HG03097 (cell line): ENCODE results near the gene KSR1.

Experiments used
- ATAC-seq: cut with Tn5 transposase; IDR thresholded peaks from one replicate; pipeline ENCODE4 v1.9.1; 2021; ENCODE audit not compliant: unreplicated experiment, low FRiP score

KSR1 gene

DNA sequence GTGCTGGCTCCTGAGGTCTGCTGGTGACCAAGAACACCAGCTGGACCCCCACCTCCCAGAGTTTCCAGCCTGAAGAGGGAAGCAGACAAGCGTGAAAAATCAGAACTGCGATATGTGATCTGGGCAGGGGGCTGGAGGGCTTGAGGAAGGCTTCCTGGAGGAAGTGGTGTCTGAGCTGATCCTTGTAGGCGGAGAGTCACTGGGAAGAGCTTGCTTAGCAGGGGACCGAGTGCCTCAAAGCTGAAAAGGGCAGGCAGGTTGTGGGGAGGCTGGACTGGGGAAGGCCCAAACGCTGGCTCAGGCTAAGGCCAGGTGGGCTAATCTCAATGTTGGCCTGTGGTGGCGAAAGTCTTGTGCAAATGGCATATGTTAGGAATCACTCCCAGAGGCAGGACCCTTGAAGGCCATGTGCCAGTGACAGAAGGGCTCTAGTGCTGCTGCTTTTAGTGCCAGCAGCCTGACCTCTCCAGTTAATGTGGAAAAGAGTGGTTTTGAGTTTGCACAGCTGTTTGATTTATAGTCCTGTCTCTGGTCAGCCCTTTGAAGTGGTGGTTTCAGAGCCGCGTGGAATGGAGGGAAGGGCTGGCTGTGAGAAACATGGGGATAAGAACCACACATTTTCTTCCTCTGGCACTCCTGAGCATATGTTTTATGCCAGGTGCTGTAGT, 89.4 kb downstream of the KSR1 start:
- no peak for ATAC-seq

DNA sequence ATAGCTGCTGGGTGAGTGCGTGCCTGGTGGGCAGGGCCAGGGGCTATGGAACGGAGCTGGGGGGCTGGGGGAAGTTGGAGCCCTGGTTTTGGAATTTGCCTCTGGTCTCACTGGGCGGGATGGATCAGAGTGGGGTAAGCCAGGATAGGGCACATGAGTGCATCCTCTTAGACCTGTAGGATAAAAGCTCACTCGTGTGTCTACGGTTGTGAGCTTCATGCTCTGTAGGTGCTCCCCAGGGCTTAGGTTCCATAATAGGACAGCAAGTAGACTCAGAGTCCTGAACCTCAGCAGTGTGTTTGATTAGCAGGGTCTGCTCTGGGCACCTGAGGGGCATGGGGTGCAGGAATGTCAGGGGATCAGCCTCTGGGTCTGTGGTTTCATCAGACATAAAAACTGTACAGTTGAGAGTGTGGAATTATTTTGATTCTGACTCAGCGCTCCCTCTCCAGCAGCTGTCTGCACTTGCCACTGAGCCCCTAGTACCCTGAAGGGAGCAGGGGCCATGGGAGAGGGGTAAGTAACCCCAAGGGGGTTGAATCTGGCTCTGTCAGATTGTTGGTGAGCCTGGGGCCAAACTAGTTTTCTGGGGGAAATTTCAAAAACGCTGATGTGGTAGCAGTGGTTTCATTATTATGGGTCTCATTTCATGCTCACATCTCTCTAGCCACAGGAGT, 90.5 kb downstream of the KSR1 start:
- no peak for ATAC-seq

DNA sequence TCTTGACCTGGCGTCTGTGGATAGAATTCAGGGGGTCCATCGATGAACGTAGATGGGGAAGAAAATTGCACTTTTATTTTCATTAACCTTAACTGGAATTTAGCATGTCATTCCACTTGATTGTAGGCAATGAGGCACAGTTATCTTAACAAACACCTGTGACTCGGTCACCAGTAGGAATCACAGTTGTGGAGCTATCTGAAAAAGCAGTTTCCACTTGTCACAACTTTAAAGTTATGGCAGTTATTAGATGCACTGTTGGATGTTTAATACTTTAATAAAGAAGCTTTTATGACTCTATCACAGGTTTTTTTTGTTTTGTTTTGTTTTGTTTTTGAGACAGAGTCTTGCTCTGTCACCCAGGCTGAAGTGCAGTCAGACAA, 91.0 kb downstream of the KSR1 start:
- no peak for ATAC-seq

DNA sequence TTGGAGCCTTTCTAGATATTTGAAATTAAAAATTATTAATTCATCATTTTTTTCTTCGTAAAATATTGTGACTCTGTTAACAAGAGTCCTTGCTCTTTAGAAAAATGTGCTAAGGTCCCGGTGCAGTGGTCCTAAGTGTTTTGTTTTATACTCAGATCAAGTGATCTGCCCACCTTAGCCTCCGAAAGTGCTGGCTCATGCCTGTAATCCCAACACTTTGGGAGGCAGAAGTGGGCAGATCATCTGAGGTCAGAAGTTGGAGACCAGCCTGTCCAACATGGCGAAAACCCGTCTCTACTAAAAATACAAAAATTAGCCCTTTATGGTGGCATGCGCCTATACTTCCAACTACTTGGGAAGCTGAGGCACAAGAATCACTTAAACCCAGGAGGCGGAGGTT, 92.1 kb downstream of the KSR1 start:
- ATAC-seq, result no peak

DNA sequence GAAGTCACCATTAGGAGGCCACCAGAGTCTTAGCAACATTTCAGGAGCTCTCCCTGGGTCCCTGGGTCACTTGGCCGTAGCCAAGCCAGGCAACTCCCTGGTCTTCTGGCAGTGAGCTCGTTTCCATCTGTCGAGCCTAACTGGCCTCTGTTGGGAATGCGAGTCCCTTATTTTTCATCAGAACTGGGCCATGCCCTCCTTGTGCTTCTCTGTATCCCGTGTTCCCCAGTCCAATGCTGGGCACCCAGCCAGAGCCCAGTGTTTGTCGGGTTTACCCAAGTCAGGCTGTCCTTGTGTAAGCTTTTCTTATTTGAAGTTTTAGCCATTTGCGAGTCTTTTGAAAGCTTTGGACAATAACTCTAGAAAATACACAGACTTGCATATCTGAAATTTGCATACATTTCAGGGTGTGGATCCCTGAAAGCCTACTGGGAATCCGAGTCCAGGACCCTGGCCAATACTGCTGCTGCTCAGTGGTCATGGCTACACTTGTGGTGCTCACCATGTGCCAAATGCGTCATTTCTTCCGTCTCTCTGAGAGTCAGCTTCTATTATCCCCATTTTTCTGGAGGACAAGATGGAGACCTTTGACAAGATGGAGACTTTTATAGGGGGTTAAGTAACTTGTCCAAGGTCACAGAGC, 93.1 kb downstream of the KSR1 start:
- ATAC-seq, result no peak

DNA sequence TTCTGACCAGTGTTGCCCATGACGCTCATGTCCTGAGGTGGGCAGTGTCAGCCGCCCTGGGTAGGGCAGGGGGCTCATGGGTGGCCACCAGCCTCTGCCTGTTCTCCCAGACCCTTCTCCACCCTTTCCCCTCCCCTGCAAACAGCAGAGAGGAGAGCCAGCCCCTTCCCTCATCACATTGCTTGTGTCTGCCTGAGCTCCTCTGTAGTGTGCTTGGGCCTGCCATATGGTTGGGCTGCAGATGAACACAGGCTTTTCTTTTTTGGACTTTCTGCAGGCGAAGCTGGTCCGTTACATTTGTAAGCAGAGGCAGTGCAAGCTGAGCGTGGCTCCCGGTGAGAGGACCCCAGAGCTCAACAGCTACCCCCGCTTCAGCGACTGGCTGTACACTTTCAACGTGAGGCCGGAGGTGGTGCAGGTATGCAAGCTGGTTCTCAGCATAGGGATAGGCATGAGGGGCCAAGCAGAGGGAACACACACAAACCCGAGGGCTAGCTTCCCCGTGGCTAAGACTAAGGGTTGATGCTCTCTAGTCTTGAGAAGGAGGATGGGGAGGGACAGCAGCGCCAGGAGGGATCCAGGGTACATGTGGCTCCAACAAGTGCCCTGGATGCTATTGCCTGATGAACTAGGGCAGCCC, 94.2 kb downstream of the KSR1 start:
- no peak for ATAC-seq

DNA sequence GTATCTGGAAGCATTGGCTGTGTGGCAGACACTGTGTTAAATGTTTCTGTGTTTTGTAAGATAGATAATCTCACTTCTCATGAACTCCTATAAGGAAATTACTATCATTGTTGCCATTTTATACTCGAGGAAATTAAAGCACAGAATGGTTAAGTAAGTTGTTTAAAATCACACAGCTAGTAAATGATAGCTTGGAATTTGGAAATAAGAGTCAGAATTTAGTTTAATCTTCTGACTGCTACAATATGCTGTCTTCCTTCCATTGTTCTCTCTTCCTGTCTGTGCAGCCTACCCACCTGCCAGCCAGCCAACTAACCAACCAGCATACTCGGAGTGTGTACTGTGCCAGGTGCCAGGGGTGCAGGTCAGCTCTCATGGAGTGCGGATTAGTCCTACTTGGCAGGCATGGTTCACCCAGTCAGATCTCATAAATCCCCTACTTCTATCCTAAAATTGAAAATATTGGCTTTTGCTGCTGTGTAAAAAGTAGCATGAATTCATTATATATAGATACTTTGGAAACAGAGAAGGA, 94.8 kb downstream of the KSR1 start:
- ATAC-seq, result no peak

DNA sequence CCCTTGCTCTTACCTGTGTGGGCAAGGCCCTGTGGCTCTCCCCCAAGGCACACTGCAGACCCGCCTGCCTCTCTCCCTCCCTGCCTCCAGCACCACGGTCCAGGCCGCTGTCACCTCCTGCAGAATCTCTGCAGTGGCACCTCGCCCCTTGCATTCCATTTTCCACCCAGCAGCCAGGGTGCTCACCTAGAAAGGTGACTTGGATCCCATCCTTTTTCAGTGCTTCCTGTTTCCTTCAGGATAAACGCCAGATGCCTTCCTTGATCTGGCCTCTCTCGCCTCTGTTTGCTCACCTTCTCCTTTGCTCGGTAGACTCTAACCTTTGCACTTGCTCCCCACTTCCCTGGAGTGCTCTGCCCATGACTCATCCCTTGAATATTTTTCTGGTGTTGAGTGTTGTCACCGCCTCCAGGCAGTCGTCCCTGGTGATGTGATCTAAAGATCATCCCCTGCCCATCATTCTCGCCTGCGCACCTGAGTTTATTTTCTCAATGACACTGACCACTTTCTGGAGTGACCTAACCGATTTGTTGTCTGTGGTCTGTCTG, 95.5 kb downstream of the KSR1 start:
- no peak for ATAC-seq

DNA sequence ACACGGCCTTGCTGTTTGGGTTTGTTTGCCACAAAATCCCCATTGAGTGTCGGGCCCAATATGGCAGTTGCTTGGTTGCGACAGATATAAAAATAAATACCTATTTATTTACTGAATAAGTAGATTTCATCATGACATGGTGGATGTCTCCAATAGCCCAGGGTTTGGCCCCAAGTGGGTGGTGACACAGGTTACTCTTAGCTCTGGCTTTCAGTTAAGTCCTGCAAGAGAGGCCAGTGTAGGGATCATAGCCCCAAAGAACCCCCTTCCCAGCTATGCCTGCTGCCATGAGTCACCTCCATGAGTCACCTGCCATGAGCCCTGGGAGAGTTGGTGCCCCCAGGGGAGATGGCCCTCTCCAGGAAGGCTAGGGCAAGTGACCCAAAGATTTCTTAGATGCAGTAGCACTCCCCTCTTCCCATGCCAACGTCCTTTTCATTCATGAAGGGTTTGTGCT, 96.1 kb downstream of the KSR1 start:
- no peak for ATAC-seq

DNA sequence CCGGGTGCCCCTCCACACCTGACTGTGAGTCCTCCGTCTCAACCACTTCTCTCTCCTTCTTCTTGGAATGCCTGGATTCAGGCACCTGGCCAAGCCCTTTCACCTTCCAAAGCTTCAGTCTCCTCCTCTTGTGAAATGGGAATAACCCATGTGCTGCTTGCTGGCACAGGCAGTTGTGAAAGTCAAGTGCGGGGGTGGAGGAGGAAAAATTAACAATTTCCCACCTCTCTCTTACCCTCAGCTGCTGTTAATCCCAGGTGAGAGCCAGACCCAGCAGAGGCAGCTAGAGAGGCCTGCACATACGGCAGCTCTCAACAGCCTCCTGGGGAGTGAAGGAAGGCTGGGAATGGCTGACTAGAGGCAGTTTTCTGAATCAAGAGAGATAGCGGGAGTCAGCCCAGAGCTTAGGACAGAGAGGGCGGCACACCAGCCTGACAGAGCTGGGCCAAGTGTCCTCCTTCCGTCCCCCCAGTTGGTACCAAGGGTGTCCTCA, 96.8 kb downstream of the KSR1 start:
- no peak for ATAC-seq

DNA sequence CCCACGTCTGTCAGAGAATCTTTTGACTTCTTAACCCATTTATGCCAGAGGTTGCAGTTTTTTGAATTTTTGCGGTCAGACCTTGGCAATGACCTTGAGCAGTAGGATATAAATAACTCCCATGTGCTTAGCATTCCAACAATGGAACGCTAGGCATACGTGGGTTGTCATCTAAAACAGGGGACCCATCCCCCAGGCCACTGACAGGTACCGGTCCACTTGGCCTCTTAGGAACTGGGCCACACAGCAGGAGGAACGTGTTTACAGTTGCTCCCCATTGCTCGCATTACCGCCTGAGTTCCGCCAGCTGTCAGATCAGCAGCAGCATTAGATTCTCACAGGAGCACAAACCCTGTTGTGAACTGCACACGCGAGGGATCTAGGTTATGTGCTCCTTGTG, 97.9 kb downstream of the KSR1 start:
- ATAC-seq, result no peak

DNA sequence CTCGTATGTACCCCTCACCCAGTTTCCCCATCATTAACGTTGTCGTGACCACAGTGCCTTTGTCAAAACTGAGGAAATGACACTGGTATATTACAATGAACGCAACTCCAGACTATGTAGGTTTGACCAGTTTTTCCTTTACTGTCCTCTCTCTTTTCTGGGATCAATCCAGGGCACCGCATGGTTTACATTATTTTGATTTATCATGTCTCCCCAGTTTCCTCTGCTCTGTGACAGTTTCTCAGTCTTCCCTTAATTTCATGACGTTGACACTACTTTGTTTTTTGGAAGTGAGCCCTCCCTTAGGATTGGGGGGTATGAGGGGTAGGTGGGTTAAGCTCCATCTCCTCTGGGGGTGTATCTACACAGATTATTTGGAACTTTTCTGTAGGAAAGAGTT, 98.7 kb downstream of the KSR1 start:
- no peak for ATAC-seq

DNA sequence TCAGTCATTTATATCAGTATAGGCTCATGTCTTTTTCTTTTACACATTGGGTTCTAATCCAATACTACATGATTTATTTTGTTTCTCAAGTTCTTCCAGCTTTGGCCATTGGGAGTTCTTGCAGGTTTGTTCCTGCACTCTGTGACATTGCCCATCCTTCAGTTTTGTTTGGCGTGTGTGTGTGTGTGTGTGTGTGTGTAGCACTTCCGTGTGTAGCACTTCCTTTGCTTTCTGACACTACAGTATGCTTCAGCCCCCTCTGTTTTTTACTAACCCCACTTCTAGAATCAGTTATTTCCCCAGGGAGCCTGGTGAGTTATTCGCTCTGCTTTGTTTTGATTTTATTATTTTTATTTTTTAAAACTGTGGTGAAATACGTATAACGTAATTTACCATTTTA, 99.1 kb downstream of the KSR1 start:
- ATAC-seq, result no peak

DNA sequence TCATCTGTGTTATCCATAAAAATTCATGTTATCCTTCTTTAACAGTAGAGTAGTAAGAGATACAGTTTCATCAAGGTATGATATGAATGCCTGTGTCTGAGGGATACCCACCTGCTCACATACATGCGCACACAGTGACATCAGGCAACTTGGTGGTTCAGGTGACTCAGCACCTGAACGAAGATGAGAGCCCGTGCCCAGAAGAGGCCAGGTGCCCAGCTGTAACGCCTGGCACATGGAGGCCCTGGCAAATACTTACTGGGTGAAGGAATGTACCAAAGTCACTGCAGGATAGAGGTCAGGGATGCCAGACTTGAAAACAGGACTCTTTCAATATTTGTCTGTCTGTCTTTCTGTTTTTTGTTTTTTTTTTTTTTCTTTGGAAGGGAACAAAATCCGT, 102.1 kb downstream of the KSR1 start:
- no peak for ATAC-seq

DNA sequence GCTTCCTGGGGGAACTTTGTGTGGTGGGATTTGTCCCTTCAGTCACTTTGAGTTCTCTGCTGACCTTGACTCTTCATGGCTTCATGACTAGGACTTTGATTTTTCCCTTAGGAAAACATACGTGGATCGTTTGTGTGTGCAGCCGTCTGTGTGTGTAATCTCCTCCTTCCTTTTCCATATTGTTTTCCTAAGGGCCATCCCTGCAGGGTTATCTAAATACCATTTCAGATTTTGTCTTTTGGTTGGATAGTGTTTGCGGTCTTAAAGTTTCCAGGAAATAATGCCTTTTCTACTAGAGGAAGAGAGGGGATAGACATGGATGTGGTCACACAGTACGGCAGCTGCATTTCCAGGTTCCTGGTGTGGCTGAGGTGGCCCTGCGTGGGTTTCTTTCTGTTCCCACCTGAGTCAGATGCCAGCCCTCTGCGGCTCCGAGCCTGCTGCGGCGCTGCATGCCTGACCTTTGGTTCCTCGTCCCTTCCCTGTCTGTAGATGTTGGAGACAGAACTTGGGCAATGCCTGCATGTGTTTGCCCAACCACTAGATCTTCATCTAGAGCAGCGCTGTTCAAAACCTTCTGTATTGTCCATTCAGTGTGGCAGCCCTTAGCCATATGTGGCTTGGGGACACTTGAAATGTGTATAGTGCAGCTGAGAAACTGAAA, 102.7 kb downstream of the KSR1 start:
- ATAC-seq, result no peak

DNA sequence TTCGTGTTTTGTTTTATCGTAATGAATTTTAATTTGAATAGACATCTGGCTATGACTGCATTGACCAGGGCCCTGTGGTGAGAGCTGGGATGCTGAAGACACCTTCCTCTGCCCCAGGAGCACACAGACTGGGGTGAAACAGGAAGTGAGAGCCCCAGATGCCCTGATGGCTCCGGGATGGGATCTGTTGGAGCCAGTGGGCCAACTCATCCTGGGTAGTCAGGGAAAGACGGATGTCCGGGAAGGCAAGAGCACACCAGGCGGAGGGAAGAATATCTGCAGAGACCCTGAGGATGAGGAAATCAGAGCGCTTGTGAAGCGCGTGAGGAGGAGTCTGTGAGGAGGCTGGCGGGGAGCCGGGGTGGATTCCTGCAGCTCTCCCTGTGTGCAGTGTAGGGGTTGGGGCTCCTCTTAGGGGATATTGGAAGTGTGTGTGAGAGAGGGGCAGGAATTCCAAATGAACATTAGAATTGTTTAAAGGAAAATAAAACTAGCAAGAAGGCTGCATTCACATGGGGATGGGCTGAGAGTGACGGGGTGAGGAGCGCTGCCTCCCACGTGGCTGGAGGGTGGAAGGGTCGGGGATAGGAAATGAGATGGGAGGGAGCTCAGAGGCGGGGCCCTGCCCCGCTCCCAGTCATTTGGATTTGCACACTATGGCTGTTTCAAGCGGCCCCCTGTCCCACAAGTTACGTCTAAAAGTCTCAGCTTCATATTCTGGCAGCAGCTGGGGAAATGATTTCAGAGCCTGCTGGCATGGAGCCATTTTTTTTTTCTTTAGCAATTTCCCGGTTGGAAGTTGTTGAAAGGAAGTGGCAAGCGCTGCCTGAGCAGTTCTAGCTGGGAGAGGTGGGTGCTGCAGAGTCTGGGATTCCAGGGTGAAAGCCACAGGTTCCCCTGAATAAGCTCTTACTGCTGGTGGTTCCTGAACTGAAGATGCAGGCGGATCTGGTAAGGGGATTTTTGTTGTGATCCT, 103.5 kb downstream of the KSR1 start:
- ATAC-seq, result no peak

DNA sequence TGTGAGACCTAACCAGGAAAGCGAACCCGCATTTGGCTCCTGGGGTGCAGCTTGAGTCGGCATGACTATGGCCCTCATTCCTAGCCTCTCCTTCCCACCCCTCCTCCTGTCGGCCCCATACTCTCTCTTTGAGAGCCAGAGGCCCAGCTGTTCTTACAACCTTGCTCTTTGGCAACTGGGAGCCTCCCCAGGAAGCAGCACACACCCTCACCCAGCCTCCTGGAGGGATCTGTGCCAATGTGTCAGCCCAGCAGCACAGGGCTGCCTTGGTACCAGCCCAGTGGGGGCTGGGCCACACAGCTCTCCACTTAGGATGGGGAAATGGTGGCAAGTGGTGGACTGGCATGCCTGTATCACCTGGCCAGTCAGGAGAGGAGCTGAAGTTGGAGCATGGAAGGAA, 104.4 kb downstream of the KSR1 start:
- no peak for ATAC-seq

DNA sequence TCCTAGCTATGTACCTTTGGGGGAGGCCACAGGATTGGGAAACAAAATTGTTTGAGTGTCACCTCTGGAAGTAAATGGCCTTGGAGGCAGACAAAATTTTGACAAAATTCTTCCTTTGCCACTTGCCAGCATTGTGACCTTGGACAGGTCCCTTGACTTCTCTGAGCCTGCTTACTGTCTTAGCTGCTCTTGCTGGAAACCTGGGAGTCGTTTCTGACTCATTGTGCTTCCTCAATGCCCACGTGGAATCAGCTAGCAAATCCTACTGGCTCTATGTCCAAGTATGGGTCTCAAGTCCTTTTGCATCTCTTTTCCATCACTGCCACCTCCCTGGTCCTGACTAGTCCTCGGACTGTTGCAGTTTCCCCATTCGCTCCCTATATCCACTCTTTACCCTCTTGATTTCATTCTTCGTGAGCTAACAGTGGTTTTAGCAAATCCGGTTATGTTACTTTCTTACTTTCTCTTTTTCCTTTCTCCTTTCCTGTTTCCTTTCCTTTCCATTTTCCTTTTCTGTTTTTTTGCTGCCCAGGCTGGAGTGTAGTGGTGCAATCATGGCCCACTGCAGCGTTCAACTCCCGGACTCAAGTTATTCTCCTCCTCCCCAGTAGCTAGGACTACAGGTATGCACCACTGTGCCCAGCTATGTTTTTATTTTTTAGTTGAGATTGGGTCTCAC, 106.7 kb downstream of the KSR1 start:
- ATAC-seq, result no peak

DNA sequence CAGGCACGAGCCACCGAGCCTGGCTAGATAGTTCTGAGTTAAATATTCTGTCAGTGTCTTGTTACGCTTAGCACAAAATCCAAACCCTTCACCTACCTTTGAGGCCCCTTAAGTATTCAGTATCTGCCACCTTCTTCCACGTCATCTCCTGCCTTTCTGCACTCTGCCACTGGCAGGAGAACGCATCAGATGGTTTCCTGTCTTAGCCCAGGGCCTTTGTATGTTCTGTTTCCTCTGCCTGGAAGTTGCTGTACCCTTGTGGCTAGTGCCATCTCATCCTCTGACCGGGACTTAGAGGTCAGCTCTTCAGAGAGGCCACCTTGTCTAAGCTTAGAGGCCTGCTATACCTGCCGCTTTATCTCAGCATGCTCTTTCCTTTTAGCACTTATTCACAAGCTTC, 107.3 kb downstream of the KSR1 start:
- no peak for ATAC-seq
